Airway epithelial cell (primary cell): ENCODE results near the gene ATG2B. TPM values are rescaled to one million over a fixed set of nuclear protein-coding genes. Genes with fewer than 3 reads are reported as not detected.

Source experiments
- total RNA-seq: library from RNA; depleted of rRNA; stranded (reverse); fragments of >200 nt; gene quantifications from 2 replicates; pipeline ENCODE4 v1.2.3, GENCODE V29; 2015

ATG2B gene, protein sequence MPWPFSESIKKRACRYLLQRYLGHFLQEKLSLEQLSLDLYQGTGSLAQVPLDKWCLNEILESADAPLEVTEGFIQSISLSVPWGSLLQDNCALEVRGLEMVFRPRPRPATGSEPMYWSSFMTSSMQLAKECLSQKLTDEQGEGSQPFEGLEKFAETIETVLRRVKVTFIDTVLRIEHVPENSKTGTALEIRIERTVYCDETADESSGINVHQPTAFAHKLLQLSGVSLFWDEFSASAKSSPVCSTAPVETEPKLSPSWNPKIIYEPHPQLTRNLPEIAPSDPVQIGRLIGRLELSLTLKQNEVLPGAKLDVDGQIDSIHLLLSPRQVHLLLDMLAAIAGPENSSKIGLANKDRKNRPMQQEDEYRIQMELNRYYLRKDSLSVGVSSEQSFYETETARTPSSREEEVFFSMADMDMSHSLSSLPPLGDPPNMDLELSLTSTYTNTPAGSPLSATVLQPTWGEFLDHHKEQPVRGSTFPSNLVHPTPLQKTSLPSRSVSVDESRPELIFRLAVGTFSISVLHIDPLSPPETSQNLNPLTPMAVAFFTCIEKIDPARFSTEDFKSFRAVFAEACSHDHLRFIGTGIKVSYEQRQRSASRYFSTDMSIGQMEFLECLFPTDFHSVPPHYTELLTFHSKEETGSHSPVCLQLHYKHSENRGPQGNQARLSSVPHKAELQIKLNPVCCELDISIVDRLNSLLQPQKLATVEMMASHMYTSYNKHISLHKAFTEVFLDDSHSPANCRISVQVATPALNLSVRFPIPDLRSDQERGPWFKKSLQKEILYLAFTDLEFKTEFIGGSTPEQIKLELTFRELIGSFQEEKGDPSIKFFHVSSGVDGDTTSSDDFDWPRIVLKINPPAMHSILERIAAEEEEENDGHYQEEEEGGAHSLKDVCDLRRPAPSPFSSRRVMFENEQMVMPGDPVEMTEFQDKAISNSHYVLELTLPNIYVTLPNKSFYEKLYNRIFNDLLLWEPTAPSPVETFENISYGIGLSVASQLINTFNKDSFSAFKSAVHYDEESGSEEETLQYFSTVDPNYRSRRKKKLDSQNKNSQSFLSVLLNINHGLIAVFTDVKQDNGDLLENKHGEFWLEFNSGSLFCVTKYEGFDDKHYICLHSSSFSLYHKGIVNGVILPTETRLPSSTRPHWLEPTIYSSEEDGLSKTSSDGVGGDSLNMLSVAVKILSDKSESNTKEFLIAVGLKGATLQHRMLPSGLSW (N-terminal part only)
- 4.9 and 8.7 TPM in 2 replicates for total RNA-seq

DNA sequence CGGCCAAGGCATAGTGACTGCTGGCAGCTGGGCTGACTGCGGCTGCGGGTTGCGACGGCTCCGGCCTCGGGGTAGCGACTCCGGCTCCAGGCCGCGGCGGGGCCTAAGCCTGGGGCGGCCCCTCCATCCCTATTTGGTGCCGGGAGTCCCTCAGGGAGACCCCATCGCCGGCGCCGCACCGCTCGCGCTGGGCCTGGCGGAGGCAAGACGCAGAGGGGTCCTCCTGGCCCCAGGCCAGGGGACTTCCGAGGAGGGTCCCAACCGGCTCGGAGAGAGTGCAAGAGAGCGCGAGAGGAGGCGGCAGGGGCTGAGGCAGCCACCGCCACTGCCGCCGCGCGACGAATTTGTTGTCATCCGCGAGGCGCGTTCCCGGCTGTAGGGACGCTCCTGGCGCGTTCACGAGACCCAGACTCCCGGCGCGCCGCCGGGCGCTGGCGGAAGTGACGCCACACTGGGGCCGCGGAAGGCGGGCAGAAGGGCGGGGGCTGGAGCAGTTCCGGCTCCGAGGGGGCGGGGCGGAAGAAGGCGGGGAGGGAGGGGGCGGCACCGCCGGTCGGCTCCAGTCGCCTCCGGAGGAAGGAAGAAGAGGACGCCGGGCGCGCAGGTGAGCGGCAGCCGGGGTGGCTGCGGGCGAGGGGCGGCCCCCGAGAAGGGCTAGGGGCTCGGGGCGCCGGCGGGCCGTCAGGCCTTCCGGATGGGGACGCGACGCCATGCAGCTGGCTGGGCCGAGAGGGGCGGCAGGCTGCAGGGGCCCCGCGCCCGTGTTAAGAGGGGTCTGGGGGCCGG, at the start of gene ATG2B, which contains the start of gene GSKIP:
Gene ATG2B, minus strand, starts transcription at position 377 of the 786 bp plus-strand sequence. Its CDS starts 365 bp downstream, at position 12.
Gene GSKIP, plus strand, starts transcription at position 562 of the 786 bp plus-strand sequence. CDS start 18,722 bp downstream, outside the sequence.

DNA sequence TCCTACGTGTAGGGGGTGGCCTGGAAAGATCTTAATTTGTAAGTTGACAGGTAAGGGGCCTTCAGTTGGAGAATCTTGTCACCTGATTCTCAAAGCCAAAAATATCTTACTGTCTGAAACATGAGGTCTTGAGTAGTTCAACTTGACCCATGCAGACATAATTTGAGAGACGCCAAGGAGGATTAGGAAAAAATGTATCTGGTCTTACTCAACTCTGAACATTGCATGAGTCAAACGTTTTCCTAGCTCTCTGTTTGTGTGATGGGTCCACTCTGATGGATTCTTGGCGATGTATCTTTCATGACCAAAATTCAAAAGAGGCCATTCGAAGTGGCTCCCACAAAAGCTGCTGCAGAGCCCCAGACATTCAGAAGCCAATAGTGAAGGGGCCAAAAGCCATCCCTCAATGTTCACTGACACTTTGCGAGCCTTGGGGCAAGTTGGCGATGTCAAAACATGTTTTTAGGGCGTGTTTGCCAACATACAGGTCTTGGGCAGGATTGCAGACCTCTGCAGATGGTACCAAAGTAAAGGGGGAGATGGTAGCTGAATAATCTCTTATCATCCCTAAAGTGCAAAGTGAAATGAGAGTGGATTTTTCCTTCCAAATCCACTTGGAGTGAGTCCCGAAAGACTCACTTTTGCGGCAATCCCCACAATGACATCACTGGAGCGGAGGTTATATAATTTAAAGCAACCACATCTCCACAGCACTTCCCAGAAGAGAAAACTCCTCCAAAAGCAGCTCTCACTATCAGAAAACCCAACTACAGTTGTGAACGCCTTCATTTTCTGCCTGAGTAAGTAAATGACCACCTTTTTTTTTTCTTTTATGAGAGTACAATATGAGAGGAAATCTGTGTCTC, 107.4 kb downstream of the ATG2B start, which contains the start of gene BDKRB1:
Gene BDKRB1, plus strand, starts transcription at position 710 of the 866 bp plus-strand sequence. CDS start 7,473 bp downstream, outside the sequence.

Other genes with a start within 250 kb of the ATG2B start
- gene BDKRB2, start 158.5 kb downstream of the ATG2B start, total RNA-seq, result 3.9 and 5.3 TPM in 2 replicates
- gene BDKRB1, start 107.1 kb downstream of the ATG2B start, total RNA-seq, result 2.8 and 5.5 TPM in 2 replicates
- 25.8 and 27.3 TPM in 2 replicates for gene GSKIP, start 185 bp upstream of the ATG2B start, total RNA-seq
- 1.4 and 1.9 TPM in 2 replicates for gene AK7, start 28.8 kb upstream of the ATG2B start, total RNA-seq
- gene PAPOLA, start 139.0 kb upstream of the ATG2B start, total RNA-seq, result 37.9 and 69.5 TPM in 2 replicates